ENCODE measurements around the gene JAZF1. TPM values are rescaled to one million over a fixed set of nuclear protein-coding genes. Genes with fewer than 3 reads are reported as not detected.
A peak's percentile ranks its signal among the peaks of the same experiment; 100 is the strongest.

Gene JAZF1
- total RNA-seq, 4 donors from 2014 or later, result 1.6 to 8.6 (median 5.3) TPM

- Histone ChIP-seq H3K9me3 (no peaks in the 10 kb centered on the region), H3K4me1 (peaks cover 17 to 22% of the 10 kb centered on the region in 2 donors), H3K27me3 (no peaks in the 10 kb centered on the region), H3K4me3 (no peak overlapping the region), H3K27ac (no peak overlapping the region), H3K36me3 (no peaks in the 10 kb centered on the region)
- intact Hi-C loops (cut with DNase I; ENCODE audit: low total_unique reads) (no loop called here), in situ Hi-C loops (cut with MboI; ENCODE audit: low sequenced_read_pairs in 4 of 4) (loop anchor here in 1 of 4 donors (25.0 kb wide), 1 partner anchor 891 kb away; the partner anchor contains the start of gene HOXA11)
- DNase-seq (no peak), ATAC-seq (peak in 1 of 2 donors; percentile 62)
- TF ChIP-seq CTCF (IDR thresholded peaks at IDR 0.05 in 4 of 5, conservative IDR thresholded peaks at IDR 0.05 in 1 of 5) (peak; percentile 73 to 94 (median 92)), POLR2A (IDR thresholded peaks at IDR 0.05) (no peak)
Measured at GRCh38 chr7:28078036-28078901, 102.3 kb downstream of the JAZF1 start.

- H3K4me3 ChIP-seq, result no peak overlapping the region
- no peak overlapping the region for H3K27ac ChIP-seq
- intact Hi-C loops (cut with DNase I; ENCODE audit: low total_unique reads) (no loop called here), in situ Hi-C loops (cut with MboI; ENCODE audit: low sequenced_read_pairs in 4 of 4) (loop anchor here in 1 of 4 donors (25.0 kb wide), 1 partner anchor 890 kb away; the partner anchor contains the start of gene HOXA11)
- H3K4me1 ChIP-seq, result peaks cover 15 to 17% of the 10 kb centered on the region in 2 donors
- no peak for DNase-seq
- ATAC-seq, result no peak
- no peaks in the 10 kb centered on the region for H3K36me3 ChIP-seq
- TF ChIP-seq CTCF (IDR thresholded peaks at IDR 0.05 in 4 of 5, conservative IDR thresholded peaks at IDR 0.05 in 1 of 5) (no peak), POLR2A (IDR thresholded peaks at IDR 0.05) (no peak)
- no peaks in the 10 kb centered on the region for H3K27me3 ChIP-seq
- no peaks in the 10 kb centered on the region for H3K9me3 ChIP-seq
Measured at GRCh38 chr7:28077616-28078015, 103.0 kb downstream of the JAZF1 start.

- no peaks in the 10 kb centered on the region for H3K36me3 ChIP-seq
- no peak overlapping the region for H3K4me3 ChIP-seq
- in situ Hi-C loops (cut with MboI; ENCODE audit: low sequenced_read_pairs in 4 of 4), result loop anchor here in 1 of 4 donors (25.0 kb wide), 1 partner anchor 889 kb away; the partner anchor contains the start of gene HOXA11
- no peak overlapping the region for H3K27ac ChIP-seq
- no peaks in the 10 kb centered on the region for H3K9me3 ChIP-seq
- H3K27me3 ChIP-seq, result no peaks in the 10 kb centered on the region
- no peak for TF ChIP-seq CTCF (IDR thresholded peaks at IDR 0.05 in 4 of 5, conservative IDR thresholded peaks at IDR 0.05 in 1 of 5)
- TF ChIP-seq POLR2A (IDR thresholded peaks at IDR 0.05), result no peak
- DNase-seq (no peak), ATAC-seq (no peak)
- intact Hi-C loops (cut with DNase I; ENCODE audit: low total_unique reads), result no loop called here
- peaks cover 14 to 17% of the 10 kb centered on the region in 2 donors for H3K4me1 ChIP-seq
Measured at GRCh38 chr7:28076423-28077200, 104.0 kb downstream of the JAZF1 start.

- Histone ChIP-seq H3K4me1 (peaks cover 11% of the 10 kb centered on the region in 2 donors), H3K36me3 (no peaks in the 10 kb centered on the region), H3K27me3 (no peaks in the 10 kb centered on the region), H3K9me3 (no peaks in the 10 kb centered on the region), H3K4me3 (no peak overlapping the region), H3K27ac (no peak overlapping the region)
- in situ Hi-C loops (cut with MboI; ENCODE audit: low sequenced_read_pairs in 4 of 4) (loop anchor here in 1 of 4 donors (25.0 kb wide), 1 partner anchor 889 kb away; the partner anchor contains the start of gene HOXA11), intact Hi-C loops (cut with DNase I; ENCODE audit: low total_unique reads) (no loop called here)
- DNase-seq (no peak), ATAC-seq (no peak)
- TF ChIP-seq POLR2A (IDR thresholded peaks at IDR 0.05) (no peak), CTCF (IDR thresholded peaks at IDR 0.05 in 4 of 5, conservative IDR thresholded peaks at IDR 0.05 in 1 of 5) (no peak)
Measured at GRCh38 chr7:28075674-28076358, 104.8 kb downstream of the JAZF1 start.
